SU-DHL-6 (cell line): Measurements from ENCODE around the gene MGAT5.

Experiments used
- EZH2phosphoT487 ChIP-seq: fragments of 200-600 bp; sonication (generic), shearing (Covaris generic); conservative IDR thresholded peaks from 2 replicates; pipeline ENCODE4 v1.6.1; 2018; ENCODE audit warnings: mild to moderate bottlenecking, antibody characterized with exemption, low read length, moderate library complexity, mixed read lengths
- TF ChIP-seq, protein P1 (sequence below): fragments of 200-600 bp; sonication (generic); IDR thresholded peaks from one replicate; pipeline ENCODE4 v1.5.1; 2017; ENCODE audit warnings: antibody characterized with exemption, mild to moderate bottlenecking, low read length, moderate library complexity; ENCODE audit not compliant: insufficient read depth, poor library complexity, severe bottlenecking

DNA sequence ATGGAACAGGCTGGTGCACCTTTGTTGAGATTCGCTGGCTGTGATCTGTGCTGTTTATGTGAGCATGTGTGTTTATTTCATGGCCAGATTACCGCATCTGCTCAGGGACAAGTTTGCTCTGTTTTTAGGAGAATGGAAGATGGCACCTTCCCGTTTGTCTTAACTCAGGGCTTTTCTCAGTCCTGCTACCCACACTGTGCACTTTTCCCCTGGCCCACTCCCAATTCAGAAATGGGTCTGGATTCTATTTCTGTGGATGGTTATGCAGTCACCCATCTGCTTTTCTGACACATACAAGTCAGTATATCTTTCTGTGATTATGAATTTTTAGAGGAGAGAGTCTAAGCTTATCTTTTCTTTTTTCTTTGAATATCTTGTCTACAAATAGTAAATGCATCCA lies 15.4 kb downstream of the MGAT5 start:
- TF ChIP-seq, protein P1, sequence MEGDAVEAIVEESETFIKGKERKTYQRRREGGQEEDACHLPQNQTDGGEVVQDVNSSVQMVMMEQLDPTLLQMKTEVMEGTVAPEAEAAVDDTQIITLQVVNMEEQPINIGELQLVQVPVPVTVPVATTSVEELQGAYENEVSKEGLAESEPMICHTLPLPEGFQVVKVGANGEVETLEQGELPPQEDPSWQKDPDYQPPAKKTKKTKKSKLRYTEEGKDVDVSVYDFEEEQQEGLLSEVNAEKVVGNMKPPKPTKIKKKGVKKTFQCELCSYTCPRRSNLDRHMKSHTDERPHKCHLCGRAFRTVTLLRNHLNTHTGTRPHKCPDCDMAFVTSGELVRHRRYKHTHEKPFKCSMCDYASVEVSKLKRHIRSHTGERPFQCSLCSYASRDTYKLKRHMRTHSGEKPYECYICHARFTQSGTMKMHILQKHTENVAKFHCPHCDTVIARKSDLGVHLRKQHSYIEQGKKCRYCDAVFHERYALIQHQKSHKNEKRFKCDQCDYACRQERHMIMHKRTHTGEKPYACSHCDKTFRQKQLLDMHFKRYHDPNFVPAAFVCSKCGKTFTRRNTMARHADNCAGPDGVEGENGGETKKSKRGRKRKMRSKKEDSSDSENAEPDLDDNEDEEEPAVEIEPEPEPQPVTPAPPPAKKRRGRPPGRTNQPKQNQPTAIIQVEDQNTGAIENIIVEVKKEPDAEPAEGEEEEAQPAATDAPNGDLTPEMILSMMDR = no peak
- TF ChIP-seq EZH2phosphoT487 = no peak
